Tibial artery (tissue), 4 donors: ENCODE results near the gene MAGEE1.

Source experiments
- DNase-seq, 2 donors: peaks; one replicate each; pipeline ENCODE4 v3.0.0-alpha.2; 2019
- H3K27ac ChIP-seq, 2 donors: fragments of 200-600 bp; sonication (generic) in 1 of 2; 1 replicate in 1 of 2; 2 replicates in 1 of 2; pipeline ENCODE4 v1.5.1; 2018 to 2019; ENCODE audit warnings: mild to moderate bottlenecking in 1 of 2
- H3K27me3 ChIP-seq, 2 donors: fragments of 200-600 bp; sonication (generic) in 1 of 2; one replicate each; pipeline versions ENCODE4 v1.5.1 to v1.6.0; 2016 to 2019
- H3K36me3 ChIP-seq, 3 donors: fragments of 200-600 bp; sonication (generic) in 2 of 3; one replicate each; pipeline ENCODE4 v1.5.1; 2016 to 2019; ENCODE audit warnings: mild to moderate bottlenecking in 2 of 3
- H3K4me1 ChIP-seq, 4 donors: fragments of 200-600 bp; sonication (generic) in 2 of 4; 1 replicate in 3 of 4; 2 replicates in 1 of 4; pipeline ENCODE4 v1.5.1; 2016 to 2019
- H3K4me3 ChIP-seq, 2 donors: fragments of 200-600 bp; sonication (generic) in 1 of 2; 1 replicate in 1 of 2; 2 replicates in 1 of 2; pipeline ENCODE4 v1.5.1; 2018 to 2019; ENCODE audit warnings: mild to moderate bottlenecking in 2 of 2
- H3K9me3 ChIP-seq, 3 donors: fragments of 200-600 bp; sonication (generic) in 1 of 3; one replicate each; pipeline ENCODE4 v1.5.1; 2016 to 2019
- CTCF ChIP-seq, 2 experiments: fragments of 200-600 bp in 1 of 2; fragments of 450-650 bp in 1 of 2; IDR thresholded peaks; one replicate each; pipeline ENCODE4 v1.5.1; 2017 to 2019; ENCODE audit warnings: antibody characterized with exemption in 2 of 2, mild to moderate bottlenecking in 1 of 2, moderate library complexity in 1 of 2
- intact Hi-C: fragments of 100-400 bp; cut with DNase I; formaldehyde crosslinking; loops from one replicate; pipeline ENCODE4 v1.15.0; 2023; ENCODE audit warnings: low total_unique reads

Gene MAGEE1

DNA sequence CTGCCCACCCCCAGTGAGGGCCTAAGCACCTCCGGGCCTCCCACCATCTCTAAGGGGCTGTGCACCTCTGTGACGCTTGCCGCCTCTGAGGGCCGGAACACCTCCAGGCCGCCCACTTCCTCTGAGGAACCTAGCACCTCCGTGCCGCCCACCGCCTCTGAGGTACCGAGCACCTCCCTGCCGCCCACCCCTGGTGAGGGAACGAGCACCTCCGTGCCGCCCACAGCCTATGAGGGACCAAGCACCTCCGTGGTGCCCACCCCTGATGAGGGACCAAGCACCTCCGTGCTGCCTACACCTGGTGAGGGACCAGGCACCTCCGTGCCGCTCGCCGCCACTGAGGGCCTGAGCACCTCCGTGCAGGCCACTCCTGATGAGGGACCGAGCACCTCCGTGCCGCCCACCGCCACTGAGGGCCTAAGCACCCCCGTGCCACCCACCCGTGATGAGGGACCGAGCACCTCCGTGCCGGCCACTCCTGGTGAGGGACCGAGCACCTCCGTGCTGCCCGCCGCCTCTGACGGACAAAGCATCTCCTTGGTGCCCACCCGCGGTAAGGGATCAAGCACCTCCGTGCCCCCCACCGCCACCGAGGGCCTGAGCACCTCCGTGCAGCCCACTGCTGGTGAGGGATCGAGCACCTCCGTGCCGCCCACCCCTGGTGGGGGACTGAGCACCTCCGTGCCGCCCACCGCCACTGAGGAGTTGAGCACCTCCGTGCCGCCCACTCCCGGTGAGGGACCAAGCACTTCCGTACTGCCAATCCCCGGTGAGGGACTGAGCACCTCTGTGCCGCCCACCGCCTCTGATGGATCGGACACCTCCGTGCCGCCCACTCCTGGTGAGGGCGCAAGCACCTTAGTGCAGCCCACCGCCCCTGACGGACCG is 977 bp downstream of the MAGEE1 start:
- Histone ChIP-seq H3K27me3 (no peaks in the 10 kb centered on the region), H3K36me3 (no peaks in the 10 kb centered on the region), H3K4me1 (peaks cover 0 to 22% (median 3%) of the 10 kb centered on the region in 4 donors), H3K27ac (peak overlapping the region; percentile 59 to 74), H3K4me3 (peak overlapping the region; percentile 74), H3K9me3 (no peaks in the 10 kb centered on the region)
- intact Hi-C loops, result no loop called here
- no peak for TF ChIP-seq CTCF (IDR thresholded peaks at IDR 0.05)
- no peak for DNase-seq

DNA sequence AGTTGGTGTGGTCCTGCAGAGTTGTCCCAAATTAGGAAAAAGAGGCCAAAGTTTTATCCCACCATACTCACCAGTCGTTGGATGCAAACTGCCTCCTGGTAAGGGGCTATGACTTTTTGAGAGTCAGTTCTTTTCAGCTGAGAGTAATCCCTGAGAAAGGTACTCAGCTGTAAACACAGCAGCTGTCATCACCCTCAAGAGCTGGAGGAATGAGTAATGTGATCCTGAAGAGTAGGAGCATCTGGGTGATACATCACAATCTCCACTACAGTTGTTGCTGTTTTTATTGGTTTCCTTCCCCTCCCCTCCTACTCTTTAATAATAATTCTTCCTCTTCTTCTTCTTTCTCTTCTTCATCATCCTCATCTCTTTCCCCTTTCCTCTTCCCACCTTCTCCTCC is 5.7 kb downstream of the MAGEE1 start:
- no peak for DNase-seq
- no peak for TF ChIP-seq CTCF (IDR thresholded peaks at IDR 0.05)
- H3K36me3 ChIP-seq, result no peaks in the 10 kb centered on the region
- H3K4me3 ChIP-seq, result no peak overlapping the region
- H3K9me3 ChIP-seq, result no peaks in the 10 kb centered on the region
- peaks cover 0 to 9% (median 3%) of the 10 kb centered on the region in 4 donors for H3K4me1 ChIP-seq
- intact Hi-C loops, result loop anchor here (5.0 kb wide), 1 partner anchor 1276 kb away; the partner anchor contains the start of gene ABCB7
- no peaks in the 10 kb centered on the region for H3K27me3 ChIP-seq
- H3K27ac ChIP-seq, result no peak overlapping the region

DNA sequence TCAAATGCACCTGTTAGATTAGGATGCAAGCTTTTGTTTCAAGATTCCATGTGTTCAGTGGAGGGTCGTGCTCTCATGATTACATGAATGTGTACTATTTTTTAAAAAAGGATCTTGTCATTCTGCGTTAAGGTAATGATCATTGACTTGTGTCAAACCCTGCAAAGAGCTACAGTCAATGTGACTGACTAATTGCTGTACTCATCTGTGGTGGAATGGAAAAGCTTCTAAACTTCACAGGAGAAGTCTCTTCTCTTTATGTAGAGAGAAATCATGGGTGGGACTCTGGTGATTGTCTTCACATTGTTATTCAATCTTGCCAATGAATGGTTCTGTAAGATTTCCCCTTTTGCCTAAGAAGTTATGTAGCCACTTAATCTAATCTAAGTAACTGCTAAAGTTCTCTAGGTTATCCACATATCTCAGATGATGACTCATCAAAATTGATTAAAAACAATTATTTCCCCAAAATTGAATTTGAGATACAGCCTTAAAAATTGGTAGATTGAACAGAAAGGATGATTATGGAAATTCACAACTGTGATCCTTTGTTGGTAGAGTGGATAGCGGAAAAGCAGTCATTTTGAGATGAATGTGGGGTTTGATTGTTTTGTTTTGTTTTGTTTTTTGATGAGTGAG is 6.7 kb downstream of the MAGEE1 start:
- intact Hi-C loops, result loop anchor here (5.0 kb wide), 1 partner anchor 1277 kb away; the partner anchor contains the start of gene ABCB7
- Histone ChIP-seq H3K27ac (no peak overlapping the region), H3K36me3 (no peaks in the 10 kb centered on the region), H3K4me3 (no peak overlapping the region), H3K9me3 (no peaks in the 10 kb centered on the region), H3K27me3 (no peaks in the 10 kb centered on the region), H3K4me1 (peaks cover 0 to 1% (median 0%) of the 10 kb centered on the region in 4 donors)
- no peak for TF ChIP-seq CTCF (IDR thresholded peaks at IDR 0.05)
- DNase-seq, result no peak

- intact Hi-C loops, result no loop called here
- H3K4me1 ChIP-seq, result no peaks in the 10 kb centered on the region
- H3K36me3 ChIP-seq, result no peaks in the 10 kb centered on the region
- no peak for TF ChIP-seq CTCF (IDR thresholded peaks at IDR 0.05)
- no peak for DNase-seq
- H3K4me3 ChIP-seq, result no peak overlapping the region
- no peak overlapping the region for H3K27ac ChIP-seq
- H3K9me3 ChIP-seq, result peaks cover 0 to 15% (median 10%) of the 10 kb centered on the region in 3 donors
- no peaks in the 10 kb centered on the region for H3K27me3 ChIP-seq
These were observed 11.7 kb downstream of the MAGEE1 start for GRCh38 chrX:76439188-76439587.

GRCh38 chrX:76453737-76454406 is 26.4 kb downstream of the MAGEE1 start:
- intact Hi-C loops, result no loop called here
- no peaks in the 10 kb centered on the region for H3K36me3 ChIP-seq

More at GRCh38 chrX:76453737-76454406, 26.4 kb downstream of the MAGEE1 start:
- DNase-seq, result no peak
- Histone ChIP-seq H3K27ac (no peak overlapping the region), H3K9me3 (no peaks in the 10 kb centered on the region), H3K27me3 (no peaks in the 10 kb centered on the region), H3K4me1 (no peaks in the 10 kb centered on the region), H3K4me3 (no peak overlapping the region)
- TF ChIP-seq CTCF (IDR thresholded peaks at IDR 0.05), result no peak
